Choroid plexus epithelial cell (primary cell): ENCODE data around the gene SLC26A4.
A peak's percentile ranks its signal among the peaks of the same experiment; 100 is the strongest.

ENCODE experiments used
- DNase-seq: peaks from one replicate; pipeline ENCODE4 v3.0.0-alpha.2; 2010; ENCODE audit warnings: low read depth
- H3K4me3 ChIP-seq: 2 replicates; pipeline ENCODE4 v1.5.1; 2011; ENCODE audit warnings: low read depth, mild to moderate bottlenecking, control low read depth, low read length, moderate library complexity
- TF ChIP-seq, protein P1 (sequence below): conservative IDR thresholded peaks from 2 replicates; pipeline ENCODE4 v1.5.1; 2011; ENCODE audit warnings: low read depth, mild to moderate bottlenecking, control low read depth, inconsistent platforms, low read length, moderate library complexity

SLC26A4 gene

GRCh38 chr7:107691716-107692115 lies 31.1 kb downstream of the SLC26A4 start:
- TF ChIP-seq, protein P1, sequence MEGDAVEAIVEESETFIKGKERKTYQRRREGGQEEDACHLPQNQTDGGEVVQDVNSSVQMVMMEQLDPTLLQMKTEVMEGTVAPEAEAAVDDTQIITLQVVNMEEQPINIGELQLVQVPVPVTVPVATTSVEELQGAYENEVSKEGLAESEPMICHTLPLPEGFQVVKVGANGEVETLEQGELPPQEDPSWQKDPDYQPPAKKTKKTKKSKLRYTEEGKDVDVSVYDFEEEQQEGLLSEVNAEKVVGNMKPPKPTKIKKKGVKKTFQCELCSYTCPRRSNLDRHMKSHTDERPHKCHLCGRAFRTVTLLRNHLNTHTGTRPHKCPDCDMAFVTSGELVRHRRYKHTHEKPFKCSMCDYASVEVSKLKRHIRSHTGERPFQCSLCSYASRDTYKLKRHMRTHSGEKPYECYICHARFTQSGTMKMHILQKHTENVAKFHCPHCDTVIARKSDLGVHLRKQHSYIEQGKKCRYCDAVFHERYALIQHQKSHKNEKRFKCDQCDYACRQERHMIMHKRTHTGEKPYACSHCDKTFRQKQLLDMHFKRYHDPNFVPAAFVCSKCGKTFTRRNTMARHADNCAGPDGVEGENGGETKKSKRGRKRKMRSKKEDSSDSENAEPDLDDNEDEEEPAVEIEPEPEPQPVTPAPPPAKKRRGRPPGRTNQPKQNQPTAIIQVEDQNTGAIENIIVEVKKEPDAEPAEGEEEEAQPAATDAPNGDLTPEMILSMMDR = no peak
- H3K4me3 ChIP-seq = no peak overlapping the region
- peak; percentile 86 for DNase-seq

GRCh38 chr7:107692501-107692900 lies 31.9 kb downstream of the SLC26A4 start:
- H3K4me3 ChIP-seq = no peak overlapping the region
- DNase-seq = peak; percentile 48
- TF ChIP-seq, protein P1 = no peak

DNA sequence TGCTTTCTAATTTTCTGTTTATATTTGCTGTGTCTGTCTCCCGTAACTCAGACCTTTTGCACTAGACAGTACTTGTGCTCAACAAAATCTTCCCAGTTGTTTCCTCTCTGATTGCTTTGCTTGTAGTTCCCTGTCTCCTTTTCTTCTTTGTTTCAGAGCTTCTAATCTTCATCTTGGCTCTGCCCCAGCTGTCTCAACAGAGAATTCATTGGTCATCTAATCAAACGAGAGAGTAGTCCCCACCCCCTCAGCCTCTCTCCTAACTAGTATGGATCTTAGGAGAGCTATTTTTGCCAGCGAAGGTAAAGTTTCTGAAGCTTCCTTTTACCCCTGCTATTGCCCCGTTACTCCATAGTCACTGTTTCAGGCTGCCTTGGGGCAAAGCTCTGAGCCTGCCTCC lies 32.8 kb downstream of the SLC26A4 start:
- no peak overlapping the region for H3K4me3 ChIP-seq
- TF ChIP-seq, protein P1 = no peak
- DNase-seq = no peak

- TF ChIP-seq, protein P1 = no peak
- peak; percentile 53 for DNase-seq
These were observed 33.8 kb downstream of the SLC26A4 start for GRCh38 chr7:107694386-107694785.

DNA sequence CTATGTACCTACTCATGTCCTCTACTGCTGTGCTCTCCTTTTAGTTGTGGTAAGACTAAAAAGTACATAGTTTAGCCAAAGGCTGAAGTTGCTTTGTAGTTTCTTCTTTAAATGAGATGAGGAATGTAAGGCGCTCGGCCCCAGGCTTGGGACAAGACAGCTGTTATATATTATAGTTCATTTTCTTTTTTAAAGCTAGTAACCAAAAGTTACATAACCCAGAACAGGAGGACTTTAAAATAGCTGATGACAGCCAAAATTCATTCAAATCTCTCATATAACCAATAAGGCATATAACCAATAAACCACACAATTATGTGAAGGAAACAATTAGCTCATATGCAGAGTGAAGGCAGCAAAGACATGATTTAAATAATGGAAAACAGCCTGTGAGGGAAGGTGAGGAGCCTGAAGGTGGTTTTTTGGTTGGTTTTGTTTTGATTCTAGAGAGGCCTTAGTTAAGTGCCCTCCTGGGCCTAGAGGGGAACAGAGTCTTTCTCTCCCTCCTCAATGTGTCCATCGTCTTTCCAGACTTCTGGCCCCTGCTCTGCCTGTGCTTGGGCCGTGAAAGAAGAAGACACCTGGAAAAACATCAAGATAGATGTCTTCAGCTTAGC lies 35.8 kb downstream of the SLC26A4 start:
- no peak for DNase-seq
- TF ChIP-seq, protein P1 = no peak
- H3K4me3 ChIP-seq = no peak overlapping the region

More at GRCh38 chr7:107694386-107694785, 33.8 kb downstream of the SLC26A4 start:
- H3K4me3 ChIP-seq = no peak overlapping the region

DNA sequence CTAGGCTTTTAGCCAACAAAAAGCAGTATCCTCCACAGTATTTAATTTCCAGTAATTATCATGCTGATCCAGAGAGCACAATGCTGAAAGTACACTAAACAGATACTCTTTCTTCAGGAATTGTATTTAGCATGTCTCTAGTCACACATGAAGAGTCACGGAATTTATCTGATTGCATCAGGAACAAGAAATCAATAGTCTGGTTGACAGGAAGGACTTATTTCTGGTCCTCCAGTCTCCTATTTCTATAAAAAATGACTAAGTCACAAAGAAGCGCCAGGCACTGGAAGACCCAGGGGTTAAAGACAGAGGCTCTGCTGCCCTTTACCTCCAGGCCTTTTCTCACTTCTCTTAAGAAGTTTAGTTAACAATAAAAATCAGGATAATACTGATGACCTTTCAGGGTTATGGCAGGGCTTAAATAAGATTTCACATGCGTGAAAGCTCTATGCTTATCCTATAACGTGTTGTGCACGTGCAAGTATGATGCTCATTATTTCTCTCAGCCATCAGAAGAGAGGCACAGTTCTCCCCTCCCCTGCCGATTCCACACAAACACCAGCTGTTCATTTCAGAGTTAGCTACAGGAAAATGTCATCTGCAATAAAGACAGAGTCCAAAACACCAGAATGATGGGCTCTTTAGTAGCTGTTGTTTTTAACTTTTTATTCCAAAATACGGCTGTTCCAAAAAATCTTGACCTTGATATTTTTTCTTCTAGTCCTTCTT lies 36.9 kb downstream of the SLC26A4 start:
- no peak overlapping the region for H3K4me3 ChIP-seq
- DNase-seq = no peak
- TF ChIP-seq, protein P1 = no peak

- TF ChIP-seq, protein P1 = no peak
These were observed 39.9 kb downstream of the SLC26A4 start for GRCh38 chr7:107700570-107700969.

More at GRCh38 chr7:107700570-107700969, 39.9 kb downstream of the SLC26A4 start:
- no peak for DNase-seq
- no peak overlapping the region for H3K4me3 ChIP-seq
